ENCODE results near the gene INPP4A.
A peak's percentile ranks its signal among the peaks of the same experiment; 100 is the strongest.

Gene INPP4A

DNA sequence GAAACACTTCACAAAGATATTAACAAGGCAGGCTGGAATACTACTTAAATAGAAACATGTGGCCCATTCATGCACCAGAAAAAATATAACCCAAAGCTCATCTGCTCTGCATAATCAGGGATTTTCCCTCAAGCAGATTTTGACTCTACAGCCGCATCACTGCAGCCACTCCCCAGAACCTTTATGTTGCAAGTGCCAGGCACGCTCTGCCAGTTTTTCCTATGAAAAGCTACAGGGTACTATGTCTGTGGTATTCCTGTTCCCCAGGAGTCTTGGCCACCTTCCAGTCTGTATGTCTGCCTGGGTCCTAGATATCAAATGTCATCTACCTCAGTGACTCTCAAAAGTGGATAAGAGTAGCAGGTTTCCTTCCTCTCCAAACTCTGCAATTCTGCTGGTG, 159.9 kb downstream of the INPP4A start:
- DNase-seq = no peak

DNA sequence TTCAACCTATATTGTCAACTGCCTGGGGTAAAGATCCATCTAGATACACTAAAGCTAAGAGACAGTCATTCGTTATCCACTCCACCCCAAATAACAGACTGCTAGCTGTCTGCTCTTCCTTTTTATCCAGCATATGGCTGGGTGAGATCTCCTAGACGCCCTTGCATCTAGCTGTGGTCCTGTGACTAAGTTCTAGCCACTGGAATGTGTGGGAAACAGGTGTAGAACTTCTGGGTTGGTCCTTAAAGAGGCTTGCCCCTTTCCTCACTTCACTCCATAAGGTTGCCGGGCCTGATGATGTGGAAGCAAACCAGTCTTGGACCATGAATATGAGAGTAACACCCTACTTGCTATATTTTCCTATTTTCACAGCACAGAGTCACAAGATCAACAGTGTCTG, 160.4 kb downstream of the INPP4A start:
- no peak for DNase-seq

- DNase-seq = no peak
Observed at GRCh38 chr2:98606431-98606830, 161.8 kb downstream of the INPP4A start.

DNA sequence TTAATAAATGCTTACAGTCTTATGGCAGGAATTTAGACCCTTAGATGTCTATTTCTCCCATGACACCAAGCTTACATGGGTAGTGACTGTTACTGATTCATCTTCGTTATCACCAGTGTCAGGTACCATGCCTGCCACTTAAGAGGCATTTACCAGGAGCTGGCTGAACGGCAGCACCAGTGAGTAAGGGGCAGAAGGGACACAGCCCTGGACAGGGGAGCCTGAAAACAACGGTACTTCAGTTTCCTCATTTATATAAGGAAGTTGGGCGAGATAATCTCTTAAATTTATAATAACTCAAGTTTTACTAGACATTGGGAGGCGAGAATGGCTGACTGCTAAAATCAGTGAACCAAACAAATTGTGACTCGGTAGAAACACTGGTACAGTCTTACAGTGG, 162.4 kb downstream of the INPP4A start:
- no peak for DNase-seq

GRCh38 chr2:98607741-98608115, 163.1 kb downstream of the INPP4A start:
- DNase-seq = peak; percentile 31

- peak; percentile 87 for DNase-seq
Observed at GRCh38 chr2:98608116-98608961, 163.7 kb downstream of the INPP4A start, which contains the start of the genes COA5 and UNC50. Gene COA5 (minus strand): TSS chr2:98608512. CDS start chr2:98608405, 107 bp downstream. Gene UNC50 (plus strand): TSS chr2:98608589. CDS start chr2:98609760, 1,171 bp downstream.

DNA sequence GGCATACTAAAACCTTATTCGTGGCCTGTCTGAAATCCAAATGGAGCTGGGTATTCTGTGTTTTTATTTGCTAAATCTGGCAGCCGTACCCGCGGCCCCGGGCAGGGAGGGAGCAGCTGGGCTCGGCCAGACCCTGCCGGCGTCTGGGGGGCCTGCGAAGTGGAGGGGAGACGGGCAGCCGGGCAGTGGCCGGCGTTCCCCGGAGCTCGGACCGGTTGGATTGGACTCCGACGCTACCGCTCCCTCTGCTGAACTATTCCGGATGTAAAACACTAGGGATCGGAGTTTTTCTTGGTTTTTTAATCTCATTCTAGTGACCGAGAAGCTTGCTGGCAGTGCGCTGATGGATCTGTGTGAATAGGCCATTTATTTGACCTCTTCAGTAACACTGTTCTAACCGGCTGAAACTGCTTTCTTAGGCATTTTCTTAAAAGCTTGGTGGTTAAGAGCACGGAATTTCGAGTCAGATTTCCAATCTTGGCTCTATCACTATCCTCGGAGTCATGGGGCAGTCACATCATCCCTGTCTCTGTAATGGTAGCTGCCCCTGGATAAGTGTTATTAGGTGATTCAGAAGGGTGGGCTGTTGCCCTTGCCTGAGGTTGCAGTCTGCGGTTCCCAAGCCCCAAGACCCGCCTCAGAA, 164.4 kb downstream of the INPP4A start:
- DNase-seq = peak; percentile 7

- no peak for DNase-seq
Observed at GRCh38 chr2:98614024-98614739, 169.5 kb downstream of the INPP4A start.

- no peak for DNase-seq
Observed at GRCh38 chr2:98615481-98615880, 170.8 kb downstream of the INPP4A start.

DNA sequence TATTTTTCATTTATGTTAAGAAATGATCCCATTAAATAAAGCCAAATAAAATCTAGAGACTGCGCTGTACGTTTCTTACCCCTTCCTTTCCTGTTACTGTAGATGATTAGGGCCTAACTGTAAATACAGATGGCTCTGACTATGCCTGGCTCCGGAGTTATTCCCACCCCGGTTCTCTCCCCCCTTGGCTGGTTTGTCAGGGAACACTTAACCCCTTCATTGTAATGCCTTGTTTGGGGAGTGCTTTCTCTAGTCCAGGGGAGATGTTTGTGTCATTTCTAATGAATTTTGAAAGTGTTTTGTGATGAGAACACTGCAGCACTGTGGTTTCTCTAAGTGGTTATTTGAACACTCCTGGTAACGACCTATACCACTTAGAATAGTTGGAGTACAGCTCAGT, 172.5 kb downstream of the INPP4A start:
- DNase-seq = no peak

DNA sequence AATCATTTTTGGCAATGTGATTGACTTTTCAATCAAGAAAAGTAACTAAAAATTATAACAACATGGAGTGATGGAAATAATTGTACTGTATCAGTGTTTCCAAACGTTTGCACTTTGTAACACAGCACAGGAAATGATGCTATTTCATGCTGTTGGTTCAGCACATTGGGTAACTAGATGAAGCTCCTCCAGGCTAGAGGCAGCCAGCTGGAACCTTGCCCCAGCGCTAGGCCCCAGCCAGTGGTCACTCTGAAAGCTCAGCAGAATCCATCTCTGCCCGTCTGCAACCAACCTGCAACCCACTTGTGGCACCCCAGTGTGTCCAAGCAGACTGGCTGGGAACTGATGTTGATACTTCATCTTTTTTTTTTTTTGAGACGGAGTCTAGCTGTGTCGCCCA, 179.0 kb downstream of the INPP4A start:
- no peak for DNase-seq

GRCh38 chr2:98632351-98632750, 187.7 kb downstream of the INPP4A start:
- no peak for DNase-seq

GRCh38 chr2:98634406-98635092, 189.9 kb downstream of the INPP4A start:
- no peak for DNase-seq

DNA sequence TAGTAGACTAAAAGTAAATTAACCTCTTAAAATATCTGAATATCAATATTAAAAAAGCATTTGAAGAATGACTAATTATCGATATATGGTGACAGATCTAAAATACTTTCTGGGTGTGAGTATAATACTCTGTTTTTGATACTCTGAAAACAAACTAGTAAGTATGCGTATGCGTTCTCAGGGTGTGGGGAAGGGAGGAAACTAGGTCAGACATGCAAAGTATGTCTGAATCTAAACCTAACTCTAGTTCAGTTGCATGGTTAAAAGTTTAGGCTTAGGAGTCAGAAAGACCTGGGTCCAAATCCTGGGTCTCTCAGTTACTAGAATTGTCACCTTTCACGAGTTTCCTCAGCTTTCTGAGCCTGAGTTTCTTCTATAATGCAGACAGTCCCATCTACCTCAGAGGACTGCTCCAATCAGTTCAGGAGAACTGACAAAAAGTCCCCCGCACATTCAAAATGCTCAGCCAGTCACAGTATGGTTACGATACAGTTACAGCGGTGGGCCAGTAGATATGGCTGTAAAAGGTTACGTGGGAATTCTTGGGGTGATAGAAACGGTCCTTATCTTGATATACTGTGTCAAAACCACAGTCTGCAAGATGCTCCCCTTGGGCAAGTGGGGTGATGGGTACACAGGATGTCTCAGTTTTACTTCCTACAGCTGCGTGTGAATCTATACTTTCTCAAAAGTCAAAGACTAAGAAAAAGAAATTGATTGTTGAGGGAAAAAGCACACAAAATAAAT, 192.9 kb downstream of the INPP4A start:
- no peak for DNase-seq

DNA sequence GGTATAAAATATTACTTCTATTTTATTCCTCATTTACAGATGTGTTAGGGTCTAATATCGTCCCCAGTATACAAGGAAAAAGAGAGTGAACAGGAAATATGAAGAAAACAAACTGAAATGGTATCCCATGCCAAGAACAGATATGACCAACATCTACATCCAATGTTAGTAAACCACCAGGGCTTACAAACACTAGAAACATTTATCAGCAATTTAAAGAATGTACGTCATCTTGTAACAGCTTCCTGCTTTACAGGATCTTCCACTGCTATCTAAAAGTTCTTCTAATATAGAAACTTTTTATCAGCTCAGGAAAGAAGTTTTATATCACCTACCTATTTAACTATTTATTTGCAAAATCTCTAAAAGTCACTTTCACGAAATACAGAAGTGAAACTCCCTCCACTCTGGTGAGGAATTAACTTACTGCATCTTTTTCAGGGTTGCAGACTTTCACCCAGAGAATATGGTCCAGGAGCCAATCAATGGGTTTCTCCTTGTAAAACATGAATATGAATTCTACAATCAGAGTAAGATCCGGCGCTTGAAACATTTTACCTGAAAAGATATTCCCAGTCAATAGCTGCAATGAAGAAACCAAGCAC, 198.9 kb downstream of the INPP4A start:
- DNase-seq = no peak
